NCI-H1105 (cell line): ENCODE data around the gene LRMDA.
"Not testable (repeated sequence)": the region's sequence is repeated elsewhere in the genome, so short reads cannot be mapped to it uniquely, and the experiment has no call there.

Source experiments
- DNase-seq: peaks from one replicate; lab custom pipeline; 2025; lab: John Stamatoyannopoulos, UW

LRMDA gene

GRCh38 chr10:76554478-76554877 is 1123.1 kb downstream of the LRMDA start:
- no peak for DNase-seq

DNA sequence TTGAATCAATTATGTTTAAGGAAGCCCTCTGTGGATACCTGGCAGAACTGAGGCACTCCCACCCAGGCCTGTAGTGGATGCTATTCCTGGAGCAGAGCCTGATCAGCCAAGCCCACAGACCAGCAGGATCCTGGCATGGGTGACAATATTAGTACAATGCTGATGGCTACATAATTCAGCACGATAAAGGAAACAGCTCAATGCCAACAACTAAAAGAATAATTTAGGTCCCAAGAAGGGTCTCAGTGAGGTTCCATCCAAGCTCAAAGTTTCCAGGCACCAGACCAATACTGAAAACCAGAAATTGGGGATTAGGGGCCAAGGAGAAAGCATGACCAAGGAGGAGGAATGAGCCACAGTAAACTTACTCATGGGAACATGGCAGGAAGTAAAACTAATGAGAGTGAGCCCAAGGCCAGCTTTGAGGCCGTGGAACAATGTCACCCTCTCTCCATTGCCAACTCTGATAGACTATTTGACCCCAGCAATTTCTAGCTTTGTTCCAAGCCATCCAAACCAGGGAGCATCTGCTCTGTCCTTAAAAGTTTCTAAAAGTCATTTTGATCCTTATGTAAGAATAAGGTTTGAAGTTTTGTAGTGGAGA is 1123.7 kb downstream of the LRMDA start:
- DNase-seq = no peak

DNA sequence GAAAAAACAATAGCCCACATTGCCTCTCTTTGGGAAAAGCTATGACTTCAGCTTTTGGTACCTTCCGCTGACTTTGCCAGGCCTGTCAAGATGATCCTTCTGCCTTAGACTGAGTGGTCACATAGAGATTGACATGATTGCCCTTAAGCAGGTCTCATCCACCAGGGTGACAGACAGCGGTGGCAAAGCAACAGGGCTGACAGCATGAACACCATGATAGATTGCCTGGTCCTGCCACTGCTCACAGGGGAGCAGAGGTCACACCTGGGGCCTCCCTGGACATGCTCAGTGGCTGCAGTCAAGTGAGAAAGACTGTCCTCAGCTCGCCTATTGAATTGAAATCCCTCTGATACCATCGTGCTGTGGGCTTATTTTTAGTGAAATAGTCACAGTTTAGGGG is 1125.9 kb downstream of the LRMDA start:
- no peak for DNase-seq

DNA sequence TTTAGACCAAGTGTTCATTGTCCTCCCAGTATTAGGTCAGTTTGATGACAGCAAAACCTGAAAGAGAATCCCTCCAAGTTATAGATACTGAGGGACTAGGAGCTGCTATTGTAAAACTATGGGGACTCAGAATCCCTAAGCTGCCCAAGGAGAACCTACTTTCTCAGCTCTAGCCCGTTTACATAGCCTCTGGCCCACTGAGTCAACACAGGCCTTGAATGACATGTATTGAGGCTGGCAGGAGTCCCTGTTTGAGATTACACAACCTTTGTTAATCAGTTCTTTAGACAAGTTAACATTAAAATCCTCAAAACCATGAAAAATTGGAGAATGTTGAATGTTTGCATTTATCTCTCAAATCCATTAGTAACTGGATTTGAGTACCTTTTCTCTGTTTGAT is 1127.2 kb downstream of the LRMDA start:
- no peak for DNase-seq

DNA sequence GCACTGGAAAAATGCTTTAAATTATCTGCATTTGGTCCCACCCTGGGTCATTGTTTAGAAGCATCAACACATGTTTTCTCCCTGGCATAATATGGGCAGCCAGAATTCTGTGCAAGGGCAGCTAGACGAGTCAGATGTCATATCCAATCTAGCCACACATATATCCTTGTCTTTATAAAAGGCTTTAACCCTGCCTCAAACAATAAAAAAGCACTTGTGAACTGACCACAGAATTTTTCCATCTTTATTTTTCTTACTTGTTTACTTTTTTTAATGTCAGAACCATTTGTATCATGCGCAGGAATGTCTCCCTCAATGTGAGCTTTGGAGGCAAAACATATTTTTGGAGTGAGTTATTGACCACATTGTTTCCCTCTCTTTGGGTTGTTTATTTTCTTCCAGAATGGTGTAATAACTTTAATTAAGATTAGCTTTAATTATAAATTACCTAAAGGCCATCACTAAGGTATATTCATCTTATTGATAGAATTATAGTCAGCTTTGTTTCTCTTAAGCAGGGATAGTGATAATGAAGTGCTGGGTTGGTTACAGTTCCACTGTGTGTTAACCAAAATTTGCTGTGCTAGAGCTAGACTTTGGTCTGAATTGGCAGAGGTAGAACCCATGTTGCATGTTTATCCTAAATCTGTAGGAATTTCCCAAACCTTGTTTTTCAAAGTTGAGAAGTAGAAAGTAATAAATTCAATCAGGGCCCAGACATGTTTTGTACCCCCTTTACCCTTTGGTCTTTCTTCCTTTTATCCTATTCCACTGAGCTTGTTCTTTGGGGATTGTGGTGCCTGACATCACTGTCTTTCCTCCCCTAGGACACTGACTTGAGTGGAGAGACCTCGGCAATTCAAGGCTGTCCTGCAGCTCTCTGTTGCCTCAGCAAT is 1127.8 kb downstream of the LRMDA start:
- no peak for DNase-seq

- DNase-seq = no peak
Measured at GRCh38 chr10:76559892-76560220, 1128.4 kb downstream of the LRMDA start.

DNA sequence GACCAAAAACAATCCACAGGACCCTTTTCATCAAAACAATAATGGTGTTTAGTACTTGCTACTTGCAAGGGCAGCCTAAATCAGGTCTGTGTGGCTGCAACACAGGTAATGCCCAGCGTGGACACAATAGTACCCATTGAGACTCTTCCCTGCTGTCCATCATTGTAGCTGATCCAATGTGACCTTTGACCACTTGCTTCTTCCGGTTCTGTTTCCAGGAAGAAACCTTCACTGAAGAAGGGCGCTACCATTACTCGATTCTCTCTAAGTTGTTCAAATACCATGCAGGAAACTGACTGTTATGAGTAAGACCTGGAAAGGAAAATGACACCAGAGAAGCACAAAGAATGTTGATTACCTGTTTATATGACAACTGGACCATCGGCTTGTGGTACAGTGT is 1128.9 kb downstream of the LRMDA start:
- DNase-seq = no peak

- no peak for DNase-seq
Measured at GRCh38 chr10:76563286-76563685, 1131.9 kb downstream of the LRMDA start.

DNA sequence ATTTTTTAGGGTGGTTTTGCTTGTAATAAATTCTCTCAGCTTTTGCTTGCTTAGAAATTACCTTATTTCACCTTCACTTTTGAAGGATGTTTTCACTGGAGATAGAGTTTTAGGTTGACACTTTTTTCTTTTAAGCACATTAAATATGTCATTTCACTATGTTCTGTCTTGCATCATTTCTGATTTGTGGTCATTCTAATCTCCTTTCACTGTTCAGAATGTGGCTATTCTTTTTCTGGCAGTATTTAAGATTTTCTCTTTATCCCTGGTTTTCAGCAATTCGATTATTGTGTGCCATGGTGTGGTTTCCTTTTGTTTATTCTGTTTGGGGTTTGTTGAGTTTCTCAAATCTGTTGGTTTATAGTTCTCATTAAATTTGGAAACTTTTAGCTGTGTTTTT is 1140.6 kb downstream of the LRMDA start:
- DNase-seq = no peak

- no peak for DNase-seq
Measured at GRCh38 chr10:76576276-76576962, 1145.0 kb downstream of the LRMDA start.

GRCh38 chr10:76577455-76577854 is 1146.0 kb downstream of the LRMDA start:
- no peak for DNase-seq

GRCh38 chr10:76581506-76582256 is 1150.3 kb downstream of the LRMDA start:
- DNase-seq = peak; percentile 66

- no peak for DNase-seq
Measured at GRCh38 chr10:76582531-76582930, 1151.1 kb downstream of the LRMDA start.

GRCh38 chr10:76583711-76584161 is 1152.3 kb downstream of the LRMDA start:
- no peak for DNase-seq

GRCh38 chr10:76584466-76584865 is 1153.0 kb downstream of the LRMDA start:
- not testable (repeated sequence) for DNase-seq
